ENCODE results near the gene PLXNA2.

The PLXNA2 gene

DNA sequence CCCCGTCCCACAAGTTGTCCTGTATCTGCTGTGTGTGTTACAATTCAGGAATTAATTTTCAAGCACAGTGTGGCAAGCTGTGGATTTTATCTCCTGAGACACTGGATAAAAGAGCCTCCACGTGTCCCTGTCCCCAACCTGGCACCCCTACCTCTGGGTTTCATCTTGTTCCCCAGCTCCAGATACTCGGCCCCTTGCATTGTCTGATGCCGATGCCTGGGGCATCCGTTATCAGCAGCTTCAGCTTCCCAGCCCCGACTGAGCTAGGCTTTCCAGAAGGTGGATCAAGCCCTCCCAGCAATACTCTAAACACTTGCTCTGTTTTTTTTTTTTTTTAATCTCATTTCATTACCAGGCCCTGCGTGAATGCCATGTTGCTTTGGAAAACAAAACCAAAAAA lies 159.4 kb downstream of the PLXNA2 start:
- DNase-seq, result no peak

DNA sequence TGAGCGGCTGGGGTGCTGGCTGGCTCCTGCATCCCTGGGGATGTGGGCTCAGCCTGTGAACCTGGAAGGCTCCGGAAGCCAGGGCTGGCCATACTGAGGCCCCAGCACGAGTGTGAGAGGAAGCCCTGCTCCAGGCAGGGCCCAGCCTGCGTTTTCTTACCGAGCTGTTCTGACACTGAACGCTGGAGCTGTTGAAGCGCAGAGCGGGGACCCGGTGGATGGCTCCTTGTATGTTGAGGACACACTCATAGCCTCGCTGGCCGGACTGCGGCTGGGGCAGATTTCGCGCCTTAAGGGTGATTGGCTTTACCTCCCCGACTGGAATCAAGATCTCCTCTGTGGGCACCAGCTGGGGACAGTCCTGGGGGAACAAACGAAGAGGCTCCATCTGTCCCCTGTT lies 160.0 kb downstream of the PLXNA2 start:
- no peak for DNase-seq

DNA sequence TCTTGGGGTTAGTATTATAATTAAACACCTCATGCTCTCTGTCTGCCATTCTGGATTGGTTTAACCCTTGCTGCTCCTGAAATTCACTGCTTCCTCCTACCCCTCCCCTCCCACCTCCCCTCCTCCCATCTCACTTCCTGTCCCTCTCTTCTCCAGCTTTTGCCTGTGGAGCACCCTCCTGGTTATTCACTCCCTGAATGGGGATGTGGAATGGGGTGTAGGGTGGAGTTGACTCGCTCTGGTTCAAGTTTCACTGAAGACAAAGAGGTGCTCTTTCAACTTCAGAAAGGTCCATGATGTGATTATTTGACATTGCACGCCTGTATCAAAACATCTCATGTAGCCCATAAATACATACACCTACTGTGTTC lies 160.5 kb downstream of the PLXNA2 start:
- DNase-seq, result no peak

DNA sequence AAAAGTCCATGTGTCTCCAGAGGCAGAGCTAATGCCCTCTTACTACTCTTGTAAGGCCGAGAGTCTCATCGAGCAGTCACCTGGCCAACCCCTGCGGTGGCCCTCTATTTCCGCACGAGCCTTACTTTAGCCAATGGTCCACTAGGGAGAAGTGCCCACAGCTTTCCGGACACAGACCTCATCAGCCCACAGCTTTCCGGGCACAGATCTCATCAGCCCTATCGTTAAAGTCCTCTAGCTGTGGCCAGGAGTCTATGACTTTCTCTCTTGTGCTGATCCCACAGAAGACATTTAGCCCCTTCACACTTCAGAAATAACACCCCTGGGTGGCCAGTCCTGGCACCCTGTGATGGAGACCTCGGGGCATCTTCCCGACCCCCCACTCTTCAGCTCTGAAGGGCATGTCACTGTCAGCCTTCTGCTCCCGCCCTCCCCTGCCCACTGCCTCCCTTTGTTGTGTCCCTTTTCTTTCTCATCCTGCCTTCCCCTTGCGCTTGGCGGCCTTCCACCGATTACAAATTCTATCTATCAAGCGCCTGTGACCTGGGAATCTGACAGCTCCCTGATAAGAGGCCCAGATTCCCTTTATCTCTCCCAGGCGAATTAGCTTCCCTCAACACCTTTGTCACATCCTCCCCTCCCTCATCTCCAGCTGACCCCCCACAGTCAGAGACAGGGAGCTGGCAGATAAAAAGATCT lies 161.0 kb downstream of the PLXNA2 start:
- DNase-seq, result no peak

DNA sequence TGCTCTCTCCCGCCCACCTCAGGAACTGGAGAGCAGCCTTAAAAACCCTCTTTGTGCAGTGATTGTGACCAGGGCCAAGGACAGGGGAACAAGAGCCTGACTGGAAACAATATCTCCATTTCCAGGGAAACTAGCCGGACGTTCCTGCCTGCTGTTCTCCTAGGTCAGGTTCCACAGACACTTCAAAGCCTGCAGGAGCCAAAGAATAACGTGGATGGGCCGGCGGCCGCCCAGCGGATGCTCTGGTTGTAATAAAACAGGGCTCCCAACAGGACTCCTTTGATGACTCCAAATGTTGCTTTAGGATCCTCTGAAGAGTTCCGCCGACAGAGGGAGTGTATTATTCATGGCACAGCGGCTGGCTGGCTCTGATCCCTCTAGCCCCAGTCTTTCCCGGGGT lies 162.2 kb downstream of the PLXNA2 start:
- DNase-seq, result no peak

DNA sequence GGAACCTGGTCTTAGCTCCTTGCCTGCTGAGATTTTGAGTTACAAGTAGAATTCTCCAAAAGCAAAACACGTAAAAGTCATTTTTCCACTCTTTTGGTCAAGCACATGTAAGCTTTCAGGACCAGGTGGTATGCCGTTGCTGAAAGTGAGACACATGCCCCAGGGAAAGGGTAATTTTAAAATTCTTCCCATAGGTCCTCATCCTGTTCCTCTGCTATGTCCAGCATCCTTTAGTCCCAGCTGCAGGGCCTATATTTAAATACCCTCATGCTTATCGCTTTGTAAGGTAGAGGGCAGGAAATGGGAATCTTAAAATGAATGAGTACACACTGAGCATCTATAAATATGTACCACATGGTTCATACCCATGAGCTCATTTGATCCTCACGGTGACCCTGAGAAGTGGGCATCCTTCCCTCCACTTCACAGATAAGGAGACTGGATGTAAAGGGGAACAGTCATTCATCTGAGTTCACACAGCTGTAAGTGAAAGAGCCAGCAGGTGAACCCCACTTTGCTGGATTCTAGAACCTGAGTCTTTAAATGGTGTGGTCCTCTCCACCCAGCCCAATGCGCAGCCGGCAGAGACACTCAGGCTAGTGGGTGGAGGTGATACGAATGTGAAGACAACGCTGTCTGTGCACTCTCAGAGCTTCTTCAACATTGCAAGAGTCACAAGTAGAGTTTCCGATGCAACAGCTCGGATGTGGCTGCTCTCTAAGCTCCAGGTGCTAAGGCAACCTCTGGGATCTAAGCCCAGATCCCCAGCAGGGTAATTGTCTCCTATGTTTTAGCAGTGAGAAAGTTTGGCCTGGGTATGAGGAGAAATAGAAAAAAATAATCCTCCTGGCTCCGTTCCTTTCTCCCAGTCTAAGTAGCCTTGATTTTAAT lies 163.5 kb downstream of the PLXNA2 start:
- no peak for DNase-seq

DNA sequence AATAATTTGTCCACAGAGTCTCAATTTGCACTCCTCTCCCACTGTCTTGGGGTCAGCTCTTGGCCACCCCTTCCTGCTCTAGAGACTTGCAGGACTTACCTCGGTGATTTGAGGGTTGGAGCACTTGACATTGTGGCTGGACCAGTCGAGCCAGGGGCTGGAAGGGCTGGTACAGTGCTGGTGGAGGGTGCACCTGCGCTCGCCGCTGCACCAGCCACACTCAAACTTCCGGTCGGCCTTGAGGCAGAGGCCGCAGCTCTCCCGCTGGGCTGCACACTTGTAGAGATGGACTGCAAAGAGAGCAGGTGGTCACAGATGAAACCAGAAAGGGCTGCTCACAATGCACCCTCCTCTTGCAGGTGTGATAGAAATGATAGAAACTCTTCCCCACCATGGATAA lies 165.0 kb downstream of the PLXNA2 start:
- no peak for DNase-seq

DNA sequence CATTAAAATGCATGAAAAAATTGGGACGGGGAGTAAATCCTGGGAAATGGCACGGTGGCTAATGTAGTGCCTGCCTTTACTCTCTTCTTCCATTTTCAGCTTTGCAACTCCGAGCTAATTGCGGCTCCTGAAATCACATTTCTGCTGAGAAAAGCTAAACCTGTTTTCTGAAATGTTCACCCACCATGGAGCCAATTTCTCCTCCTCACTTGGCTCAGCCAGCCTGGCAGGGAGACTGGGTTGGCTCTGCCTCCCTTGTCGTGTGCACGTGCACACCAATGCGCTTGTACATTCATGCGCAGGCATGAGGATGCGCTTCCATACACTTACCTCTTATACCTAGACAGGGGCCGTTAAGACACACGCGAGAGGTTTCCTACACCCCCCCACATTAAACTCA lies 165.4 kb downstream of the PLXNA2 start:
- no peak for DNase-seq

DNA sequence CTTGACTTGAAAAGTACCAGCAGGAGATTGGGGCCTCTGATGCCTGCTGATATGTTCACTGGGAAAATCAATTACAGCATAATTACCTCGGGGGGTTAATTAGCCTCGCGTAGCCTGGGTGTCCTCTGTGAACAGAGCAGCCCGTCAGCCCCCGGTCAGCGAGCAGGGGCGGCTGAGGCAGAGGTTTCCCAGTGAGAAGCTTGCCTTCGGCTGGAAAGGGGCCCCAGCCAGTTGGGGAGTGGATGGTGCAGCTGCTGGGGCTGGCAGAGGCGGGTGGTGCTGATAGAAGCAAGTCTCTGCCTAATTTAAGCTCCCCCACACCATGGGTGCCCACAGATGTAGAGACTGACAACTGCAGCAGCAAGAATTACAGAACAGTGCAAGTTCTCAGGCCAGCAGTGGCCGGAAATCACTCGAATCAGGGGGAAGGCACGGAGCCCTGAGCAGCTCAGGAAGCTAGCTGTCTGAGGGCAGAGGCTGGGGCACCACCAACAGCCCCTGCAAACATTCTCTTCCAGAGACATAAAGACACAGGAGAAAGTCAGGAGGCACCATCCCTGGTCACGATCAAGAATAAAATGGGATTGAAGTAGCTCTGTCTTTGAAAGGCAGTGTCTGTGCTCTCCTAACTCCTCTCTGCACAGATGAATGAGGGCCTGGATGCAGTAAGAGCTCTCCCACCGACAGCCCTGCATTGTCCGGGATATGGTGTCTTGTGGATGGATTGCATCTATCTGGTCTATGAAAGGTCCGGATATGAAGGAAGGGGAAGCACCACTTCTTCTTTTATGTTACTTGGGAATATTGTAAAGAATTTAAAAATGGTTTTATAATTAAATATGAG lies 166.7 kb downstream of the PLXNA2 start:
- no peak for DNase-seq

DNA sequence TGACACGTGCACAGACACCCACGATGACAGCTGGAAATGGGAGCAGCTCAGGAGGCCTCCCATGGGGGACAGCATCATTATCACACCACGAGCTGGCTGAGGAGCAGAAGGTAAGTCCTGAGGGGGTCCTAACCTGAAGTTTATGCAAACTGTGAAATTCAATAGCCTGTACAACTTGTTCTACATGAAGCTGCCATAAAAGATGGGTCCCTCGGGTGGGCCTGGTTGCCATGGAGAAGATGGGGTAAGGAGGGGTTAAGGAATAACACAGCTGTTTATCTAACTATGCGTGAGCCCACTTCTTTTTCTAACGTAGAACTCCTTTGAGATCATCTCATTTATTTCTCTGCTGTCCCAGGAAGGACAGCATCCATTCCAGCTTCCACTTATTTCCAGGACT lies 169.8 kb downstream of the PLXNA2 start:
- no peak for DNase-seq

DNA sequence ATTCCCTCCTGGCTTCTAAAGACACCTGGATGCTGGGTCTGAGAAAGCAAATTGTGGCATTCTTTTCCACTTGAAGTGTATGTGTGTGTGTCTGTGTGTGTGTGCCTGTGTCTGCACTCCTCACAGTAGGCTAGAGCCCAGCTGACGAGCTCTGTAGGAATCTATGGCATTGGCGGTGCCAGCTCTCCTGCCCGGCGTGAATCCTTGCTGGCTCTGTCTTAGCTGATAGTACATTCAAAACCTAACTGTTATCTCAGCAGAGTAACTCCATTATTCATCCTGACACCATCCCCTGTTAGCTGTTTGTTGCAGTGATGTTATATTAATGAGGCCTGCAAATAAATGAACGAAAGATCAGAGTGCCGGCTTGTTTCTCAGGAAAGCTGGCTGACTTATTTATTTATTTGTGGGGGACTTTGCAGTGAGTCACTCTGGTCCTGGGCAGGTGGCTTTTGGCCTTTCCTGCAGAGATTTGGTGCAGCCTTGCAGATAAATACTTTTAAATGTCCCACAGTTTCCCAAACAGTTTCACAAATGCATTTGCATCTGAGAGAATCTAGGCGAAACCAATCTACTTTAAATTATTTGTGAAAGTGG lies 172.7 kb downstream of the PLXNA2 start:
- no peak for DNase-seq

DNA sequence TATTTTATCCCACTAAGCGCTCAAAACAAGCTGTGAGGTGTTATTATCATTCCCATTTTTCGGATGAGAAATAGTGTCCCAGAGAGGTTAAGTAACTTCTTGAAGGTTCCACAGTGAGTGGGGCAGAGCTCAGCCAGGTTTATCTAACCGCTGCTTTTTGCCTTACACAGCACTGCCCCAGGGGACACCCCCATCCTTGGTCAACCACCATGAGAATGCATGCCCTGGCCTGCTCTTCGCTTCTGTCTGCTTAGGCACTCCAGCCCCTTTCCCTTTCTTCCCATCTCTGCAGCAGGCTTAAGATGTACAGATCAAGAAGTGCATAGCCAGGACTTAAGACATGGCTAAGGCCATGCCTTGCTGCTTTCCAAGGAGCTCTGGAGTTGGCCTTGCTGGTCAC lies 174.3 kb downstream of the PLXNA2 start:
- no peak for DNase-seq

DNA sequence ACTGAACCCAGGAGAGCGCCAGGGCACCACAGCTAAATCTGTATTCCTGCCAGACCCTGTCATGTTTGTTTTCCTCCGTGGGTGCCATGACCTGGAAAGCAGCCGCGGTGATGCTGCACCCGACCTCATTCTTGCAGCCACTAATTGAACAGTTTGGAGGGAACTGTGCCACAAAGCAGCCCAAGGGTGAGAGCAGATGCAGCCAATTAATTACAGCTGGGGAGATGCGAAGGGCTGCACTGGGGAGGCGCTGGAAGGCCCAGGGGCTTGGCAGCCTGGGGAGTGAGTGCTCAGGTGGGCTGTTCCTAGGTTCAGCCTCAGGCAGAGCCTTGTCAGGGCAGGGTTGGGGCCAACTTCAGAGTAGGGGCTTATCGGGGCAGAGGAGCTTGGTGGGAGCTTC lies 174.9 kb downstream of the PLXNA2 start:
- DNase-seq, result no peak

DNA sequence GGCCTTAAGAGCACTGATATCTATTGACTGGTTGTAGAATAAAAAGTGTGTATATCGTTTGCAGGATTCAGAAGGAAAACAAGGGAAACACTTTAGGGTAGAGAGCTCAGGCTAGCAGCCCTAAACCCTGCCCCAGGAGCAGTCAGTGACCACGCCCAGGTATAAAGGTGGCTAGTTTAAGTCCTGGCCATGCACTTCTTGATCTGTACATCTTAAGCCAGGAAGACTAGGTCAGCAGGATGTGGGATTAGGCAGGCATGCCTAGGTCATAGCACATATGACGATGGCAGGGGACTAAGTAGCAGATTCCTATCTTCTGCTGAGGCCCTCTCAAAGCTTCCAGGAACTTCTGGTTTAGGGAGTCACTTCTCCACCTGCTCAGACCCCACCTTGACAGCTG lies 175.3 kb downstream of the PLXNA2 start:
- no peak for DNase-seq

DNA sequence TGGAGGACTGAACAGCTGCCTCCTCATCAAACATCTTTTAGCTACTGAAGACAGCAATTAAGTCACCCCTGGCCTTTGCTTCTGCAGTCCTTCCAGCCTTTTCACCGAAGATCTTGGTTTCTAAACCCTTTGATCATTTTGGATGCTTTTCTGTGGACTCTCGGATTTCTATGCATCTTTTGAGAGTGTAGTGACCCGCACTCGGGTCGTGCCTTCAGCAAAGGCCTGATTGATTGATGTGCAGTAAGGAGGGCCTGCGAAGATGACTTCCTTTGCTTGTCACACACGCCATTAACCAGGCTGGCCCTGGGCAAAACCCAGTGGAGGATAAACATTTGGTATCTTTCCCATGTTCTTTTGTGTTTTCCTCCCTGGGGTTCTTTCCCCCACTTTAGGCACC lies 175.8 kb downstream of the PLXNA2 start:
- DNase-seq, result no peak

DNA sequence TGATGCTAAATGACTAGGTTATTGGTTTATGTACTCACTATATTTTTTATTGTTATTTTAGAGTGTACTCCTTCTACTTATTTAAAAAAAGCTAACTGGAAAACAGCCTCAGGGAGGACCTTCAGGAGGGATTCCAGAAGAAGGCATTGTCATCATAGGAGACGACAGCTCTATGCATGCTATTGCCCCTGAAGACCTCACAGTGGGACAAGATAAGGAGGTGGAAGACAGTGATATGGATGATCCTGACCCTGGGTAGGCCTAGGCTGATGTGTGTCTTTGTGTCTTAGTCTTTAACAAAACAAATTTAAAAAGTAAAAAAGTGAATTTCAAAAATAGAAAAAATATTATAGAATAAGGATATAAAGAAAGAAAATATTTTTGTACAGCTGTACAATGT lies 177.6 kb downstream of the PLXNA2 start:
- no peak for DNase-seq

DNA sequence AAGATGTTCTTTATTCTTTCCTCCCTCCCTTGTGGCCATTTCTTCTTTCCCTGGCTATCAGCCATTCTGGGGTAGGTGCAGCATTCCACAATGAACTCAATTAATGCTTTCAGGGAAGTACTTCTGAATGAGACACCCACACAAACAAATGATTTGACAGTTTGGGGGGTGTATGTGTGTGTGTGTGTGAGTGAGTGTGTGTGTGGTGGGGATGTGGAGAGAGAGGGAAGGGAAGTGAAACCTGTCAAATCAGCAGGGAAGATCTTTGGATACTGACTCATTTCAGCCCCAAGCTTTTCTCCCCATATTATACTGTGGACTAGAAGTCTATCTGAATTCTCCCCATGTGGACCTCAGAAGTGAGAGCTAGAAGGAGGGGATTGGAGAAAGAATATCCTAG lies 178.3 kb downstream of the PLXNA2 start:
- DNase-seq, result peak; percentile 86

DNA sequence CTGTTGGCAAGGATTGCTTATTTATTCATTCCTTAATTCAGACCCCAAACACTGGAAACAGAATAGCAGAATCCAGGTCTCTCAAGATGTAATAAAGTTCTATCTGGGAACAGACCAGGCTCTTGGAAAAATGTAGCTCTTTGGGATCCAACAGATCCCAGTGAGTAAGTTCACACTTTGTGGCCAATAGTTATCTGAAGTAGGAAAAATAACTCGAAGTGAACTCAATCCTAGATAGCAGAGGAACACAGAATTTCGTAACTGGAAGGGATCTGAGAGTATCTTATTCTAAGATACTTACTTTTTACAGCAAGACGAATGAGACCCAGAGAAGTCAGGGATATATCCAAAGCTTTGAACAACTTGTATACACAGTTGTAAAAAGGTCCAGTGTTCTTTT lies 182.6 kb downstream of the PLXNA2 start:
- DNase-seq, result no peak

DNA sequence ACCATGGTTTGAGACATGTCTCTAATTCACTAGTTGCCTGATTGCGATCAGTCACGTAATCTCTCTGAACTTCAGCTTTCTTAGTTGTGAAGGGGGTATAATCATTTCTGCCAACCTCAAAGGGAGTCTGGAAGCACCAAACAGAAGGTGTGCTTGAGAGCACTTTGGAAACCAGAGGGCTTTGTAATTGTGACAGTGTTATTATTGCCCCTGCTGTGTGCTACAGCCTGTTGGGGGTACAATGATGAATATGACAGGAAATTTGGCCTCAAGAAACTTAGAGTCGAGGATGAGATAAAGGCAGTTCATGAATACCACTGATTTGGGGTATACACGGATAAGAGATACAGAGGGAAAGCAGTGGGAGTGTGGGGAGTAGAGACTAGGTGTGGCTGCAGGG lies 183.1 kb downstream of the PLXNA2 start:
- no peak for DNase-seq

DNA sequence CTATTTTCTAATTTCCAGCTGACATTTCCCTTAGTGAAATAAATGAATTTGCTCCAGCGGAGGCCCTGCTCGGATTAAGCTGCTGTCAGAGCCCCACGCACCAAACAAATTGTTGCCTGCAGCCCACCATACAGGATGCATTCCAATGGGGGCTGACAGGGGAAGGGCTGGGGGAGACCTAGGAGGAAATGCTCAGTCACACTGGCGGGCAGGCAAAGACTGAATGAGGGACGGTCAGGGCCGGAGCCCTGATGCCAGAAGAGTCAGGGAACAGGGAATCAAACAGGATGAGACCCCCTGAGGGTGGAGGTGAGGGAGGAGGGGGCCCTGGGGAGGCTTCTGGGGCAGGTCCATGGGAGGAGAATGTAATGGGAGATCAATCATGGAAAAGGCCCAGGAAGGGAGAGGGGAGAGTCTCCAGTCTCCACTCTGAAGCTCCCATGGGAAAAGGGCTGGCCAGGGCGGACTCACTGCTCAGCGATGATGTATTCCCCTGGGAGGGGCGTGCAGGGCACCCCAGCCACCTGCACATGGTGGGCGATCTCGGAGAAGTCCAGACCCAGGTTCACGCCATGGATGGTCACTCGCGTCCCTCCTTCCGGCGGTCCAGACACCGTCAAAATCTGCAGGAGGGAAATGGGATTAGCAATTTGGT lies 183.8 kb downstream of the PLXNA2 start:
- no peak for DNase-seq

DNA sequence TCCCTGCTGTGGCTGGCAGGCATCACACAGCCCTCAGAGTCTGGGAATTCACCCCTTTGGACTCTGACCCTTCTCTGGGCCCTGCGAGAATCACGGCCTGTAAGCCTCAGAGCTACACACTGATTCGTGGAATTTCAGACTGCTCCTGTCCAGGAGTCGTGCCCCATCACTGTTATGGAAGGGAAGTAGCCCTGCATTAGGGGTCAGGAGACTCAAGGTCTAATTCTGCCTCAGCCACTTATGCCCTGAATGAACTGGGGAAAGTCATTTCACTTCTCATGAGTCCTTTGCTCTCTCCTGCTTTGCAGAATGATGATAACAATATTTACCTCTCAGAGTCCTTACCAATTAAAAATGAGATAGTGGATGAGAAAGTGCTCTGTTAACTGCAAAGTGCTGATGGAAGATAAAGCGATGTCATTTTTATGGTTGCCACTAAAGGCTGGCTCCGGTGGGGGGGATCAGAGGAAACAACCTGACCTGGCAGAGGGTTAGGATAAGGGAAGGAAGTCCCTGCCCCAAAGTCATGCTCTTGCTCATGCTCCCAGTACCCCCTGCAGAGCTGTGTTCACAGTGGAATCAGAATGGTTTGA lies 184.7 kb downstream of the PLXNA2 start:
- no peak for DNase-seq

DNA sequence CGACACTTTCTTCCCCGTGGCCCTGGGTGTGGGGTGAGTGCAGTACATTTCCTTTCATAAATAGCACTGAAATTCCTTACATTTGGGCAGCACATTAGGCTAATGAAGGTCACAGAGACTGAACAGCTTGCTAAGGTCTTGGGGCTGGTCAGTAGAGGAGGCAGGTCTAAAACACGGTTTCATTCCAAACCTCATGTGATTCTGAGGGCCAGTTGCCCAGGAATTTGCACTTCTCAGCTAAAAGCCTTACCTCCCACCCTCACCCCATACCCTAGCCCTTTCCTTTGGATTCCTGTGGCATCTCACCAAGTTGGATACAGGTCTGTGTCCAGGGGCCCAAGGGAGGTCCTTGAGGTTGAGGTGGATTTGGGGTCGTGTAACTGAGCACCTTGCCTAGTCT lies 185.4 kb downstream of the PLXNA2 start:
- no peak for DNase-seq
